Activated CD8-positive, alpha-beta memory T cell treated with anti-CD3 and anti-CD28 coated beads for 24 hours (primary cell): ENCODE data around the gene BCL11B.
A peak's percentile ranks its signal among the peaks of the same experiment; 100 is the strongest.

Experiments used
- DNase-seq: peaks from one replicate; pipeline ENCODE4 v3.0.0-alpha.2; 2020

BCL11B gene

DNA sequence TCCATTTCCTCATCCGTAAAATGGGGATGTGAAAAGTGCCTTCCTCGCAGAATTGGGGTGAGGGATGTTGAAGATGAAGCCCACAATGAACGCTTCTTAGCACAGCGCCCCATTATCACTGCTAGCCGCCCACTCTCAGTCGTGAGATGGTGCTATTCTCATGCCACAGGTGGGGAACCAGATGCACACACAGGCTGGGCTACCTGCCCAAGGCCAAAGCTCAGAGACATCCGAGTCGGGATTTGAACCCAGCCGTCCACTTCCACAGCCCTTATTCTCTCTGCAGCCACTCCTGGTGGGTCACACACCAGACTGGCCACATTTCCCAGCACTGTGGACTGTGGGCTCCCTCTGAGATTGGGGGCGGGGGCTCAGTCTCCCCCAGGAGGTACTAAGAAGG, 55.8 kb downstream of the BCL11B start:
- DNase-seq = no peak

DNA sequence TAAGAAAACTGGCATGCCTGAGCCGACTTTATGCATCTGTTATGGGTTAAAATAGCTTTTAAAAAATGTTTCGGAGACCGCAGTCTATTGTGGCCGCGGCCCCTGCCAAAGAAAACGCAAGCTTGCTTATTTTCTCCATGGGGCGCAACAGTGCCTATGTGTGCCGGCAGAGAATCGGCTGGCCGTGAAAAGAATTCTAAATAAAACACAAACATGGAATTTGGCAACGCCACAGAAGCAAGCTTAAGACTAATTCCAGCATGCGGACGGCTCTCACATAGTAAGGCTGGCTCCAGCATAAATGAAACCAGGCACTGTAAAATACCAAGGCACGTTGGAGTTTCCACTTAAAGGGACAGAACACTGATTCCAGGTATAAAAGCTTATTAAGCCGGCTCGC, 56.7 kb downstream of the BCL11B start:
- DNase-seq = no peak

GRCh38 chr14:99214701-99215100, 57.3 kb downstream of the BCL11B start:
- DNase-seq = no peak

- DNase-seq = peak; percentile 82
Measured at GRCh38 chr14:99213527-99213971, 58.4 kb downstream of the BCL11B start.

GRCh38 chr14:99213101-99213500, 58.9 kb downstream of the BCL11B start:
- peak; percentile 77 for DNase-seq

DNA sequence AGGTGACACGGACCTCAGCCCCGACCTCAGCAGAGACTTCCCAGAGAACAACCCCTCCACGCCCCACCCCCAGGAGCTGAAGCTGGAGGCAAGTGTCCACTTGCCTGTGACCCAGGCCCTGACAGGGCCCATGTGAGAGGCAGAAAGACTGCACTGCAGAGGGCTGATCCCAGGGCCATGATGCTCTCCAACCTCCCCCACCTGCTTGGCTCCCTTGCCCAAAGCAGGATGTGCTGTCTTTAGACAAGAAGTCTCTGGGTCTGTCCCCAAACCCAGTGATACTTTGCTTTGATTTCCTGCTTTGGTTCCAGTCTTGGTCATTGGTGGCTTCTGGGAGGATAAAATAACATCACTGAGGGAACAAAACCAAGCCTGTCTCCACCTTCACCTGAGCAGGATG, 59.4 kb downstream of the BCL11B start:
- DNase-seq = no peak

GRCh38 chr14:99212199-99212598, 59.8 kb downstream of the BCL11B start:
- no peak for DNase-seq

DNA sequence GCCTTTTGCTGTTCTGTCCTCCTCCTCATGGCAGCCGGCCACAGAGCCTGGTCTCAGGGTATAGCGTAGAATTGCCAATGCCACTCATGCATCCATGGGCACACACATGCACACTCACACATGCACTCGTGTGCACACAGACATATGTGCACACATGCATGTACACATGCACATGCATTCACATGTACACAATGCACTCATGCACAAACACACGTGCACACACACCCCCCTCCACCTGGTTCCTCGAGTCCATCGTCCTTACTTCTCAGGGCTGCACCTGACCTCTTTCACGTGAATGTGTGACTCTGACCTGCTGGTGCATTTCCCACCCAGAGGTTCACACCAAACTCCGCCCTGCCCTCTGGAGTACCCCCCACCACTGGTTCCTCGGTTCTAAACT, 60.6 kb downstream of the BCL11B start:
- DNase-seq = no peak

- DNase-seq = no peak
Measured at GRCh38 chr14:99210333-99210732, 61.7 kb downstream of the BCL11B start.

DNA sequence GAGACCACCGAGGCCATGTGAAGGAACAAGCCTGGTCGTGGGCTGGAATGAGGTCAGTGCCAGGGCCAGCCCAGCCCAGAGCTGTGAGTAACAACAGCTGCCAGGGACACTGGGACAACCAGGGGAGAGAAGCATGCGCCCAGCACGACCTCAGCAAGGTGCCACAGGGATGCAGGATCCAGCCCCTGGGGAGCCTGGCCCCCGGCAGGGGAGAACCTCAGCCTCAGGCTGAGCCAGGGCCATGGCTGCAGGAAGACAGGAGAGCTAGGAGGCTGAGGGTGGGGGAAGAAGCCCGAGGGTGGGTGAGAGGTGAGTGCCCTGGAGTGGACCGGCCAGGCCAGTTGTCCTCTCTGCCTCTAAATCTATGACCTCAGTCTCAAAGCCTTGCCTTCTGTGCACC, 62.6 kb downstream of the BCL11B start:
- no peak for DNase-seq

DNA sequence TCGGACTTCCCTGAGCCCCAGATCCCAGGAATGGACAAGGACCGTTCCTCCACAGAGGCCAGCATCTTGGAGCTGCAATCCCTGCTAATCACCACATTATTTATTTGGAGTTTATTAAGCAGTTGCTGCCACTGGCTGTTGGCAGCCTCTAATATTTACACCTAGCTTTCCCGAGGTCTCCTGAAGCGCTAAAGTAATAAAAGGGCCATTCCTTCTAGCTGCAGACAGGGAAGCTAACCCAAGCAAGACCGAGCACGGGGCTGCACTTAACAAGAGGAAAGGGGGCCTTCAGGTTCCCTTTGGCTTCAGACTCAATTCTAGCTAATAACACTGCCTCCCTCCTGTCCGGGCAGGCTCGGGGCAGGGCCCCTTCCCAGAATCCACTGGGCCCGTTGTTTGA, 63.7 kb downstream of the BCL11B start:
- DNase-seq = no peak

GRCh38 chr14:99207456-99207855, 64.5 kb downstream of the BCL11B start:
- DNase-seq = no peak

DNA sequence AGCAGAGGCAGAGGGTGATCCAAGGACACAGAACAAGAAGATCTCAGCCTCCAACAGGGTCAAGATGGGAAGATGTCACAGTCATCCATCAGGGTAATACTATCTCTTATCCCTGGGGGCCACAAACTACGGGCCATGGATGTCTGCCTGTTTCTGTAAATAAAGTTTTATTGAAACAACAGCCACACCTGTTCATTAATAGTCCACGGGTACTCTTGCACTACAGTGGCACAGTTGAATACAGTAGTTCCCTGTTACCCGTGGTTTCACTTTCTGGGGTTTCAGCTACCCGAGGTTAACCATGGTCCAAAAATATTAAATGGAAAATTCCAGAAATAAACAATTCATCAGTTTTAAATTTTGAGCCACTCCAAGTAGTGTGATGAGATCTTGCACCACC, 65.9 kb downstream of the BCL11B start:
- DNase-seq = no peak

- DNase-seq = no peak
Measured at GRCh38 chr14:99205086-99205688, 66.8 kb downstream of the BCL11B start.

GRCh38 chr14:99203801-99204200, 68.2 kb downstream of the BCL11B start:
- no peak for DNase-seq

- DNase-seq = no peak
Measured at GRCh38 chr14:99203080-99203479, 68.9 kb downstream of the BCL11B start.

DNA sequence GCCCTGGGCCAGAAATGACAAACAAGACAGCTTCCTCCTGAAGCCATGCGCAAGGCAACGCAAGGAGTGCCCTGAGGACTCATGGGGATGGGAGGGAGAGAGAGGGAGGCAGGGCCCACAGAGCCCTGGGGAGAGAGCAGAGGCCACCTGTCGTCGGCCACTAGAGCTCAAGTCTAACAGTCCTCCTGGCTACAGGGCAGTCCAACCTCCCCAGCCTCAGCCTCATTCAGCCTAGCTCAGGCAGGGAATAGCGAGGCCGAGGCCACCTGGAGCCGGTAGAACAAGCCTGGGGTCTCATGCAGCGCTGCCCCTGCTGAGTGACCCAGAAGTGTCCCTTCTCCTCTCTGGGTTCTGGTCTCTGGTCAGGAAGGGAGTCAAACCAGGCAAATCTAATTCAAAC, 69.5 kb downstream of the BCL11B start:
- DNase-seq = no peak

GRCh38 chr14:99201351-99202073, 70.5 kb downstream of the BCL11B start:
- DNase-seq = no peak

DNA sequence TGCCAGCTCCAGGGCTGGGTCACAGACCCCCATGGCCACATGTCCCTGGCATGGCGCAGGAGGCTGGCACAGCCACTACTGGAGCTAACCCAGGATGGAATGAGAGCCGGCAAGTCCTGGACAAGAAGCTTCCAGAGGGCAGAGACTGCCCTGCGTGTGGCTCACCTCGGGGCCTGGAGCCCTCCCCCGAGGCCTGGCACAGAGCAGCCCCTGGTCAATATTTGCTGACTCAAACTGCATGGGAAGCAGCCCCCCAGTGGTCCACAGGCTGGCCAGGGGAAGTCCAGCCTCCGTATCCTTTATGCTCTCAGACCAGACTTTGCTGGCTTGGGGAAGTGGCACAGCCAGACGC, 71.4 kb downstream of the BCL11B start:
- no peak for DNase-seq

- no peak for DNase-seq
Measured at GRCh38 chr14:99199846-99200653, 71.9 kb downstream of the BCL11B start.

- no peak for DNase-seq
Measured at GRCh38 chr14:99198746-99199502, 73.1 kb downstream of the BCL11B start.

DNA sequence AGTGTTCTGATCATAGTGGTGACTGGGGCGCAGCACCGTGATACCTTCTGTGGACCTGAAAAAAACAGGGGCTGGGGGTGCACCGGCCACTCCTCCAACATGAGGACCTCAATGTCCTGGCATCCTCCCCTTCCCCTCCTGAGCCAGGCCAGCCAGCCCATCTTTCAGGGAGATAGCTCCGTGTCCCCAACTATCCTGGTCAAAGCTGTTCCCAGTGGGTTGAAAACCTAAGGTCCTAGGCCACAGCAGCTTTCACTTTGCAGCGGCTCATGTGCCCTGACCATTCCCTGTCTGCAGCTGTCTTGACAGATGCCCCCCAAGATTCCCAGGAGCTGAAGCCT, 75.7 kb downstream of the BCL11B start:
- DNase-seq = no peak

DNA sequence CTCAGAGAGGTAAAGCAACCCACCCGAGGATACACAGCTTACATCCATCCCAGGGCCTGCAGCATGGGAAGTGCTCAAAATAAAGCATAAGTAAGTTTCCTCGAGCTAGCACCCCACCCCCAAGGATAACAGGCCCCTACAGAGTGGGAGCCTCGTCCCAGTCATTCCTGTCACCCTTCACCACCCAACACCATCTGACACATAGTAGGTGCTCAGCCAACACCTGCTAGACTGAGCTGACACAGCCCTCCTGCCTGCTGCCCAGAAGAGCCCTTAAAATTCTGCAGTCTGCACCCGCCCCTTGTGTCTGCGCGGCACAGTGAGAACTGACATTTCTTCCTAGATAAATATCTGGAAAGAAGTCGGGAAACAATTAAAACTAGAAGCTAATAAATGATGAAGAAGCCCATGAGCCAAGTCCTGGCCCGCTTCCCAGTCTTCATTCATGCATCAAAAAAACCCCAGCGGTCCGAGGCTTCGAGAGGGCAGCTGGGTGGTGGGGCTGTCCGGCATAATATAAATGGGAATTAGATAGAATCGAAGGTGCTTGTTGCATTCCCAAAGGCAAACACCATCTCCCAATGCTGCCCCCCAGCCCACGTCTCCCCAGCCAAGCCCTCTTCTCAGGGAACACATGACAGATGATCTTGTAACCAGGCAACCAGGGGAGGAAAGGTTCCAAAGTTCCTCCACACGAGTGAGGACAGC, 76.2 kb downstream of the BCL11B start:
- DNase-seq = no peak
